NCI-H774 (cell line): ENCODE data around the gene APLP2.
"Not testable (repeated sequence)": the region's sequence is repeated elsewhere in the genome, so short reads cannot be mapped to it uniquely, and the experiment has no call there.

Source experiments
- DNase-seq: peaks from one replicate; lab custom pipeline; 2025; lab: John Stamatoyannopoulos, UW

The APLP2 gene

GRCh38 chr11:130061017-130061416 lies 8.7 kb upstream of the APLP2 start:
- DNase-seq = no peak

DNA sequence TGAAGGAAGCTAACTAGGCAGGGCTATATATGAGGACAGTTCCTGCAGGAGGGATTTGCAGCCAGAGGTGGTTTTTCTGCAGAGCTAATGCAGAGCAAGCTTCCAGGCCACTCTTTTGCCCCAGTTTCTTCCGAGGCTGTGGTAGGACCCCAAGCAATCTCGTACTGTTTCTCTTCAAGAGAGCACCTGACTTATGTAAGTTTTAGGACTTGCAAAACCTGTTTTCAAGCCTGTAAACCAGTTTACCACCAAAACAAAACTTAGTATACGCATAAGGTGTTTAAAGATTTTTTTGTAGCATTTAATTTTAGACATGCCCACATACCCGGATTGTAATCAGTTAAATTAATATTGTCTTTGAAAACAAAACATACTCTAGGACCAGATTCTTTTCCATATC lies 7.7 kb upstream of the APLP2 start:
- no peak for DNase-seq

- DNase-seq = no peak
Observed at GRCh38 chr11:130063451-130063850, 6.2 kb upstream of the APLP2 start.

- no peak for DNase-seq
Observed at GRCh38 chr11:130064596-130064995, 5.1 kb upstream of the APLP2 start.

DNA sequence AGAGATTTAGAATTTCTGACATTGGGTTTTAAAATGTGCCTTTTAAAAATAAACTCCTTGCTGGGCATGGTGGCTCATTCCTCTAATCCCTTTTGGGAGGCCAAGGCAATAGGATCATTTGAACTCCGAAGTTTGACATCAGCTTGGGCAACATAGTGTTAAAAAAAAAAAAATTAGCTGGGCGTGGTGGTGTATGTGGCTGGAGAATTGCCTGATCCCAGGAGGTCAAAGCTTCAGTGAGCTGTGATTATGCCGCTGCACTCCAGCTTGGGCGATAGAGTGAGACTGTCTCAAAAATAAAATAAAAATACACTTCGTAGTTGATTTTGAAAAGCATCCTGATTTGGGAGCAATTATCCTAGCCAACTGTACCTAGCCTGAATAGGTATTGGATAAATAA lies 3.4 kb upstream of the APLP2 start:
- no peak for DNase-seq

DNA sequence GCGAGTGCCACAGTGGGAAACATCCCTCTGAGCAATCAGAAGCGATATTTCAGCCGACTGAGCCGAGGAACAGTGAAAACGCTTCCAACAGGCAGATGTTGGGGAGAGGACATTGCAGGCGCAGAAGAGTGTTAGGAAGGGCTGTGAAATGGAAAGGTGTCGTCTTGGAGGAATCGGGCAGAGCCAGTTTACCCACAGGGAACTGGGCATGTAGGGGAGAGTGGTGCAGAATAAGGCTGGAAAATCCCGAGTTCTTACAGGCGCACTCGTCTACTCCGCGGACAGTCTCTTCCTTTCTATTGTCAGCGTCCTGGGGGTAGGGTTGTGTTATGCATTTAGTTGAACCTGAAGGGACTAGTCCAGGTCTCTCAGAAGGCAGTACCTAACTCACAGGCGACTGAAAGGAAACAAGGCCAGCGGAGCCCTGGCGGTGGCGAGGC lies 1.1 kb upstream of the APLP2 start:
- DNase-seq = peak; percentile 62

DNA sequence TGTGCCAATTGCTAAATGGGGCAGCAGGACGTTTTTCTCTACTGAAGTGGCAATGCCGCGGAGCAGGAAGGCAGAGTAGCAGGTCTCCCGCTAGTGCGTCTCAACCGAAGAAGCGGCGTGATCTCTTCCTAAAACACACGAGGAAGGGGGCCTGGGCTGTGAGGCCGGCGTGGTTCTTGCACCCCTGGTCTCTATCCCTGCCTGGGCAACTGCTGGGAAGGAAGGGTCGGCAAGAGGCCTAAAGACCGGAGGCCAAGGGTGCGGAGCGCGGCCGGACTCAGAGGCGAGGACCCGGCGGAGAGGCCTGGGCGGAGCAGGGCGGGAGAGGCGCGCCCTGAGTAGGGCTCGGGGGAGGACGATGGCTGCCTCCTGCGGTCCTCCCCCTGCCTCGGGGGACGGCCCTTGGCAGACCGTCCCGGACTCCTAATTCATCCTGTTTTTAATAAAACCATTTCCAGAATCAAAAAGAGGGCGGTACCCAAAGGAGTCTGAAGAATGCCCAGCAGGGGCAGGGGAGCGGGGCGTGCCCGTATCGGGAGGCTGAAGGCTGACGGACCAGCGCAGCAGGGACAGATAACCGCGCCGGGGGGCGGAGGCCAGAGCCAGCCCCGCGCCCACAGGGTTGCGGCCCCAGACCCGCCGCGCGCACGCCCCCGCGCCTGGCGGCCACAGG lies 572 bp upstream of the APLP2 start:
- no peak for DNase-seq

- DNase-seq = peak; percentile 12
Observed at GRCh38 chr11:130070109-130070845, 583 bp downstream of the APLP2 start.

DNA sequence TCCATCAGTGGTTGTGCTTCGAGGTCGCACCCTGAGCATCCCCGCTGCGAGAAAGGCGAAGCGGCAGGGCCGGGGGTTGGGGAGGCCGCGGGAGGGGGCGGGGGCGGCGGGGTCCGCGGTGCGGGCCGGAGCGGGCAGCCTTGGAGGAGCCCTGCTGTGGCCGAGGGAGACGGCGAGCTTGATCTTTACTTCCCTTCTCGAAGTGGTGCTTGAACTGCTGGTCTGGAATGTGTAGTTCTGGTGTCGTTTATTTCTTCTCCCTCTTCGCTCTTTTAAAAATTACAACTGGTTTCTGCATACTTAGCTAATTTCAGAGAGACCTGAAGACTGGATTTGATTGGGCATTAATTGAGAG lies 1.1 kb downstream of the APLP2 start:
- DNase-seq = no peak

DNA sequence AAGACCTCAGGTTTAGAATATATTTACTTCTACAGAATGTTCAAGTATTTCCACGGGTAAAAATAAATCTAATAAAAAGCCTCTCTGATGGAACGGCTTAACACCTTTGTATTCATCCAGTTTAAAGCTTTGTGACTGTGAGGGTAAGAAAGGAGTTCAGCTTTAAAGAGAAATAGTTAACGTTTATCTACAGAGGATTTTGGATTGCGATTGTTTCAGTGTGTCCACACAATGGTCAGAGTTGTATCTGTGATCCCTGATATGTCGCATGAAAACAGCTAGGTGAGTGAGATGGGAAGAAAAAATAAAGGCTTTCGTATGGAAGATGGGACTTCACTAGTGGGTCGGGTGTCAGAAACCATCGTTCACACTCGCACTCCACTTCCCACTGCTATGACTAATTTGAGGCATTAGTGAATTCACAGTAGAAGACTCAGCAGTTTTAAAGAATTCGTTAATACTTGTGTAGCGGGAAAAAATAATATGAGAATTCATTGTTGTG lies 1.6 kb downstream of the APLP2 start:
- DNase-seq = no peak

DNA sequence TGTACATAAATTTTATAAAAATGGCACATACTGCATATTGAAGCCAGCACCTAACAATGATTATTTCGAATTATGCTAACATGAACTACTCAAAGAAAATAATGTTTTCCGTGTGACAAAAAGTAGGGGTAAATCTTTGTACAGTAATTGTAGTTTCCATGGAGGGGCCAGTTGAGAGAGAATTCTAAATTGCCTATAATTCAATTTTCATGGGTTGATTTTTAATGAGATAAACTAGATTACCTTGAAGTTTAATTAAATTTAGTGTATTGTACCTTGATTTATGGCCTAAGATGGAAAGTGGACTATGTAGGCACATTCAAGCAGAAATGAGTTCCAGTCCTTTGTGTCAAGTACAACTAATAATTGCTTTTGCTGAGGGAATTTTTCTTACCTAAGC lies 5.0 kb downstream of the APLP2 start:
- DNase-seq = no peak

- DNase-seq = no peak
Observed at GRCh38 chr11:130076778-130077481, 7.2 kb downstream of the APLP2 start.

DNA sequence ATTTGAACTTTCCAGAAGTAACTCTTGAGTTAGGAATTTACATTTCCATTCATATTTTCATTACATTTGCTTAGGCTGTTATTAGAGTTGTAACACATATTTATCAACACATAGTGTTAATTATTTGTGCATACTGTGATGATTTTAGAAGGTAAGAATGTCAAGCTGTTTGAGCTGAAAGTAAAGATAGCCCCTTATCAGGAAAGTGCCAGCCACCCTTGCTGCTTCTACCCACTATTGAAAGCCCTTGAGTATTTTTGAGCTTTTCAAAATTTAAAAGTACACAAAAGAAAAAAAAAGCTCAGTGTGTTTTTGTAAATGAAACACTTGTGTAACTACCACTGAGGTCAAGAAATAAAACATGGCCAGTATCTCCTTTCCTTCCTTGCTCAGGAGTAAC lies 8.0 kb downstream of the APLP2 start:
- no peak for DNase-seq

GRCh38 chr11:130078080-130078479 lies 8.4 kb downstream of the APLP2 start:
- DNase-seq = no peak

- no peak for DNase-seq
Observed at GRCh38 chr11:130085671-130086290, 16.1 kb downstream of the APLP2 start.

DNA sequence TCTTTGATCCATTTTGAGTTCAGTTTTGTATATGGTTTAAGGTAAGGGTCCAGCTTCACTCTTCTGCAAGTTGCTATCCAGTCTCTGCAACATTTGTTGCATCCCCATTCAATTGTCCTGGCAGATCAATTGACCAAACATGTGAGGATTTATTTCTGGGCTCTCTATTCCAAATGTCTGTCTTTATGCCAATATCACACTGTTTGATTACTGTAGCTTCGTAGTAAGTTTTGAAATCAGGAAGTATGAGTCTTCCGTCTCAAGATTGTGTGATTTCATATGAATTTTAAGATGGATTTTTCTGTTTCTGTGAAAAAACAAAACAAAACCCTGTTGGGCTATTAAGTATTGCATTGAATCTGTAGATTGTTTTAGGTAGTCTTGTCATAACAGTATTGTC lies 17.0 kb downstream of the APLP2 start:
- DNase-seq = no peak

GRCh38 chr11:130087294-130087926 lies 17.7 kb downstream of the APLP2 start:
- DNase-seq = no peak

DNA sequence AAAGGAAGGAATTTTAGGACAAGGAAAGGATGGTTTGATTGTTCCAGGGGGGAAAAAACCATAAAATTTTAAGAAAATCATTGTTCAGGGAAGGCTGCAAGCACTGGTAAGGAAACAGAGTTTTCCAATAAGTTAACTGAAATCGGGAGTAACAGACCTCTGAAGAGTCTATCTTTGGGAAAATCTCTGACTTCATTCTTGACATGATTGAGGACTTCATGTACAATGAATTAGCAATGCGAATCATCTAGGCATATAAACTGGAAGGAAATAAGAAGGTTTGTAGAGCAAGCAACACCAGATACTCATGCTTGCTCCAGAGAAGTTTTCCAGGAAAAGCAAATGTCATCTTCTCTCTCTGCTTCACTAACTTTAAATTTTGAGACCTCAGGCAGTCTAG lies 18.5 kb downstream of the APLP2 start:
- no peak for DNase-seq

DNA sequence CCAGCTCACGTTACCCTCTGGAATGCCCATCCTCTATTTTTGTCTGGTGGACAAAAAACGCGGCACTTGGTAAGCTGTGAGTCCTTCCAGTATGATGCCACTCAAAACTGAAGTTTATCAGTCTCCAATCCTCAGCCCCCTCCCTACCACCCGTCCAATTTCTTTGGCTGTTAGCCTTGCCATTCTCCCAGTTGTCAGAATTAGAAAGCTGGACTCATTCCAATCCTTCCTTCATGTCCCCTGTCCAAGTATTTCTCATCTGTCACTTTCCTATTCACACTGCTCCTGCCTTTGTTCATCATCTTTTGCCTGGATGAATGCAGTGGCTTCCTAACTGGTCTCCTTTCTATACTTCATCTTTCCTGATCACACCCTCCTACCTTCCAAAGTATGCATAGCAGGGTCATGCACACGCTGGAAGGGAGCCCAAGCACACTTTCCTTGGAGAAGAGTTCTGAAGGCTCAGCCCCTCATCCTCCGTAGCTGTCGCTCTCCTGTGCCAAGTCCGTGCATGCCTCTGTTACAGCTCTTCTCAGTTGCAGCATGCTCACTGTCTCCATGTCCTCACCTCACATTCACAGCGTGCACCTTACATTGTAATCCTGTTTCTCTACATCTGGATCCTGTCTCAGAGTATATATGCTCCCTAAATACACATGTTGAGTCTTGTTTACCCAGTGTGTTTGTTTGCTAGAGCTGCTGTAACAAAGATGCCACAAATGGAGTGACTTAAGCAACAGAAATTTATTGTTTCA lies 19.4 kb downstream of the APLP2 start:
- no peak for DNase-seq

DNA sequence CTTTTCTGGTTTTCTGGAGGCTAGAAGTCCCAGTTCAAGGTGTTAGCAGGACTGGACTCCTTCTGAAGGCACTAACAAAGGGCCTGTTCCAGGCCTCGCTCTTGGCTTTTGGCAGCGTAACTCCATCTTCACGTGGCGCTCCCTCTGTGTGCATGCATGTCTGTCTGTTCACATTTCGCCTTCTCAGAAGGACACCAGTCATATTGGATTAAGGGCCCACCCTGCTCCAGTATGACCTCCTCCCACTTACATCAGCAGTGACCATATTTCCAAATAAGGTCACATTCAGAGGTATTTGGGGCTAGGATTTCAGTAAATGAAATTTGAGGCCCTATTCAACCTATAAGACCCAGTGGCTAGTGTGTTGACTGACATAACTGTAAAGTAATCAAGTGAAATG lies 20.0 kb downstream of the APLP2 start:
- no peak for DNase-seq

DNA sequence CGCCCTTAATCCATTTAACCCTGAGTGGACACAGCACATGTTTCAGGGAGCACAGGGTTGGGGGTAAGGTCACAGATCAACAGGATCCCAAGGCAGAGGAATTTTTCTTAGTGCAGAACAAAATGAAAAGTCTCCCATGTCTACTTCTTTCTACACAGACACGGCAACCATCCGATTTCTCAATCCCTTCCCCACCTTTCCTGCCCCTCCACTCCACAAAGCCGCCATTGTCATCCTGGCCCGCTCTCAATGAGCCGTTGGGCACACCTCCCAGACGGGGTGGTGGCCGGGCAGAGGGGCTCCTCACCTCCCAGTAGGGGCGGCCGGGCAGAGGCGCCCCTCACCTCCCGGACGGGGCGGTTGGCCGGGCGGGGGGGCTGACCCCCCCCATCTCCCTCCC lies 20.8 kb downstream of the APLP2 start:
- not testable (repeated sequence) for DNase-seq
